Measurements from ENCODE around the gene TMED9. TPM values are rescaled to one million over a fixed set of nuclear protein-coding genes. Genes with fewer than 3 reads are reported as not detected.

TMED9 gene
- total RNA-seq, 6 experiments from 2014 or later, result 350 to 457 (median 354) TPM

DNA sequence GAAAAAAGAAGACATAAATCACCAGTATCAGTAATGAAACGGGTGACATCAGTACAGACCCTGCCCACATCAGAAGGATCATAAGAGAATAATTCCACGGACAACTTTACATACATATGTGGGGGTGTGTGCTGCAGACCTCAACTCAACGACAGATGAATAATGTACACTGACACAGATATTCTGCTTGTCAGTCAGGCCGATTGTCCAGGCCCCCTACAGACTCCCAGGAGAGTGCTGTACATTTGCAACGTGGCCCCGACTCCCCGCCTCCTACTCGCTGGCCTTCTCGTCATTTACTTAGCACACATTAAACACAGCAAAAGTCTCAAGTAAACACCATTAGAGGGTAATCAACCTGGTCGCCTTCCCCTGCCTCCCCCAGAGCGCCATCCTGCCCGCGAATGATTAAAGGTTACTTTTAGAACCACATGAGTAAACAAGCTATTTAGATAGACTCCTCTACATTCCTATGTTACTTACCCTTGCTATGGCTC, 3.5 kb upstream of the TMED9 start:
- peaks cover 16% of the 10 kb centered on the region for H3K4me1 Mint-ChIP-seq (ENCODE audit: low read depth)
- peaks cover 43% of the 10 kb centered on the region for H3K27me3 Mint-ChIP-seq (ENCODE audit: insufficient read depth)
- no peak overlapping the region for H3K4me3 Mint-ChIP-seq
- H3K27ac Mint-ChIP-seq, result no peak overlapping the region
- H3K36me3 Mint-ChIP-seq (ENCODE audit: low read depth), result peaks cover 15% of the 10 kb centered on the region
- TF ChIP-seq, protein P1, sequence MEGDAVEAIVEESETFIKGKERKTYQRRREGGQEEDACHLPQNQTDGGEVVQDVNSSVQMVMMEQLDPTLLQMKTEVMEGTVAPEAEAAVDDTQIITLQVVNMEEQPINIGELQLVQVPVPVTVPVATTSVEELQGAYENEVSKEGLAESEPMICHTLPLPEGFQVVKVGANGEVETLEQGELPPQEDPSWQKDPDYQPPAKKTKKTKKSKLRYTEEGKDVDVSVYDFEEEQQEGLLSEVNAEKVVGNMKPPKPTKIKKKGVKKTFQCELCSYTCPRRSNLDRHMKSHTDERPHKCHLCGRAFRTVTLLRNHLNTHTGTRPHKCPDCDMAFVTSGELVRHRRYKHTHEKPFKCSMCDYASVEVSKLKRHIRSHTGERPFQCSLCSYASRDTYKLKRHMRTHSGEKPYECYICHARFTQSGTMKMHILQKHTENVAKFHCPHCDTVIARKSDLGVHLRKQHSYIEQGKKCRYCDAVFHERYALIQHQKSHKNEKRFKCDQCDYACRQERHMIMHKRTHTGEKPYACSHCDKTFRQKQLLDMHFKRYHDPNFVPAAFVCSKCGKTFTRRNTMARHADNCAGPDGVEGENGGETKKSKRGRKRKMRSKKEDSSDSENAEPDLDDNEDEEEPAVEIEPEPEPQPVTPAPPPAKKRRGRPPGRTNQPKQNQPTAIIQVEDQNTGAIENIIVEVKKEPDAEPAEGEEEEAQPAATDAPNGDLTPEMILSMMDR (IDR thresholded peaks at IDR 0.05), result no peak
- H3K9me3 Mint-ChIP-seq, result no peaks in the 10 kb centered on the region
- DNase-seq, result no peak

GRCh38 chr5:177590406-177590805, 1.6 kb upstream of the TMED9 start:
- H3K9me3 Mint-ChIP-seq, result no peaks in the 10 kb centered on the region
- DNase-seq, result no peak
- H3K27ac Mint-ChIP-seq, result no peak overlapping the region
- TF ChIP-seq, protein P1 (IDR thresholded peaks at IDR 0.05), result no peak
- peaks cover 24% of the 10 kb centered on the region for H3K36me3 Mint-ChIP-seq (ENCODE audit: low read depth)
- H3K4me3 Mint-ChIP-seq, result no peak overlapping the region
- peaks cover 23% of the 10 kb centered on the region for H3K4me1 Mint-ChIP-seq (ENCODE audit: low read depth)
- peaks cover 31% of the 10 kb centered on the region for H3K27me3 Mint-ChIP-seq (ENCODE audit: insufficient read depth)

GRCh38 chr5:177591690-177592009, 353 bp upstream of the TMED9 start:
- Mint-ChIP-seq H3K4me1 (ENCODE audit: low read depth) (peaks cover 23% of the 10 kb centered on the region), H3K27ac (0 out of 2 replicates have a peak overlapping the region, but pooled peaks have one; percentile 12), H3K27me3 (ENCODE audit: insufficient read depth) (peaks cover 31% of the 10 kb centered on the region), H3K36me3 (ENCODE audit: low read depth) (peaks cover 35% of the 10 kb centered on the region), H3K4me3 (peak overlapping the region; percentile 99), H3K9me3 (no peaks in the 10 kb centered on the region)
- TF ChIP-seq, protein P1 (IDR thresholded peaks at IDR 0.05), result no peak
- DNase-seq, result no peak

GRCh38 chr5:177592905-177593304, 902 bp downstream of the TMED9 start:
- Mint-ChIP-seq H3K4me3 (peak overlapping the region; percentile 99), H3K4me1 (ENCODE audit: low read depth) (peaks cover 23% of the 10 kb centered on the region), H3K9me3 (no peaks in the 10 kb centered on the region), H3K27ac (peak overlapping the region; percentile 98), H3K27me3 (ENCODE audit: insufficient read depth) (peaks cover 27% of the 10 kb centered on the region), H3K36me3 (ENCODE audit: low read depth) (peaks cover 38% of the 10 kb centered on the region)
- TF ChIP-seq, protein P1 (IDR thresholded peaks at IDR 0.05), result no peak
- DNase-seq, result no peak

GRCh38 chr5:177593511-177593910, 1.5 kb downstream of the TMED9 start:
- Mint-ChIP-seq H3K27ac (no peak overlapping the region; the same call in 1 of the 2 replicates), H3K36me3 (ENCODE audit: low read depth) (peaks cover 38% of the 10 kb centered on the region)

More at GRCh38 chr5:177593511-177593910, 1.5 kb downstream of the TMED9 start:
- H3K9me3 Mint-ChIP-seq, result no peaks in the 10 kb centered on the region
- H3K4me3 Mint-ChIP-seq, result peak overlapping the region; percentile 99
- H3K4me1 Mint-ChIP-seq (ENCODE audit: low read depth), result peaks cover 26% of the 10 kb centered on the region
- TF ChIP-seq, protein P1 (IDR thresholded peaks at IDR 0.05), result no peak
- DNase-seq, result no peak
- H3K27me3 Mint-ChIP-seq (ENCODE audit: insufficient read depth), result peaks cover 21% of the 10 kb centered on the region
